ENCODE data around the gene SENP1.

- TF ChIP-seq CTCF (conservative IDR thresholded peaks at IDR 0.05), result no peak
- no peak for TF ChIP-seq EZH2 (IDR thresholded peaks at IDR 0.05; ENCODE audit: low read depth)
These were observed 50.7 kb downstream of the SENP1 start for GRCh38 chr12:48054955-48055821.
